Testis (tissue), 3 donors: Measurements from ENCODE around the gene TOM1L2. TPM values are rescaled to one million over a fixed set of nuclear protein-coding genes. Genes with fewer than 3 reads are reported as not detected.

Experiments
- DNase-seq: peaks from one replicate; pipeline ENCODE4 v3.0.0-alpha.2; 2019
- H3K27ac ChIP-seq, 2 donors: fragments of 200-600 bp; sonication (generic); one replicate each; pipeline ENCODE4 v1.5.1; 2019
- H3K27me3 ChIP-seq: fragments of 200-600 bp; sonication (generic); one replicate; pipeline ENCODE4 v1.5.1; 2019
- H3K36me3 ChIP-seq: fragments of 200-600 bp; sonication (generic); one replicate; pipeline ENCODE4 v1.5.1; 2017; ENCODE audit warnings: low read depth; ENCODE audit errors: missing control alignments
- H3K4me1 ChIP-seq: fragments of 200-600 bp; sonication (generic); one replicate; pipeline ENCODE4 v1.5.1; 2019
- H3K4me3 ChIP-seq, 2 donors: fragments of 200-600 bp; sonication (generic); one replicate each; pipeline ENCODE4 v1.5.1; 2017 to 2019
- H3K9me3 ChIP-seq: fragments of 200-600 bp; sonication (generic); one replicate; pipeline ENCODE4 v1.5.1; 2017
- POLR2A ChIP-seq: fragments of 450-650 bp; IDR thresholded peaks from one replicate; pipeline ENCODE4 v1.6.1; 2017; ENCODE audit warnings: antibody characterized with exemption, mild to moderate bottlenecking, moderate library complexity
- WGBS, 2 donors: methylation state at CpG; one replicate each; pipeline ENCODE4 v1.1.5; 2018; 5-methylcytosine and 5-hydroxymethylcytosine counted together
- intact Hi-C: fragments of 100-400 bp; cut with DNase I; formaldehyde crosslinking; loops from one replicate; pipeline ENCODE4 v1.15.1; 2023; ENCODE audit warnings: low total_unique reads
- microRNA counts, 2 donors: library from miRNA; unstranded; fragments of <30 nt; microRNA quantifications; one replicate each; lab custom pipeline; 2016
- microRNA-seq, 2 donors: library from miRNA; unstranded; fragments of <30 nt; microRNA quantifications; one replicate each; pipeline ENCODE4, GENCODE V29; 2016; ENCODE audit warnings: borderline number of aligned reads in 2 of 2, borderline replicate concordance in 1 of 2
- polyA plus RNA-seq: library from polyadenylated mRNA; stranded (reverse); fragments of 350-450 nt; fragmentation: Illumina TruSeq; extraction: RNeasy Lipid Tissue Mini Kit (QIAGEN cat#74804); gene quantifications from one replicate; pipeline ENCODE4 v1.2.3, GENCODE V29; 2014; ENCODE audit warnings: low read depth, low replicate concordance; ENCODE audit not compliant: insufficient read depth
- small RNA-seq, 2 donors: library from RNA; depleted of rRNA; stranded (forward); fragments of <200 nt; gene quantifications; one replicate each; pipeline ENCODE3, GENCODE V24; 2016
- total RNA-seq, 2 donors: library from RNA; depleted of rRNA; stranded (reverse); fragments of >200 nt; gene quantifications; one replicate each; pipeline ENCODE4 v1.2.3, GENCODE V29; 2016
- TF ChIP-seq, protein P1 (sequence below), 3 experiments: fragments of 450-650 bp in 2 of 3; fragments of 200-600 bp in 1 of 3; sonication (generic) in 1 of 3; IDR thresholded peaks; one replicate each; pipeline ENCODE4 v1.5.1; 2016 to 2019; ENCODE audit warnings: antibody characterized with exemption in 3 of 3, mild to moderate bottlenecking in 2 of 3, moderate library complexity in 1 of 3

Gene TOM1L2
- total and polyA plus RNA-seq, 3 donors from 2014 or later, result 92.4 to 221 (median 218) TPM

- Histone ChIP-seq H3K9me3 (no peaks in the 10 kb centered on the region), H3K27ac (no peak overlapping the region), H3K27me3 (no peaks in the 10 kb centered on the region), H3K4me3 (no peak overlapping the region), H3K36me3 (no peaks in the 10 kb centered on the region), H3K4me1 (peaks cover 14% of the 10 kb centered on the region)
- DNase-seq, result no peak
- intact Hi-C loops, result no loop called here
- WGBS, 2 donors, result 95 to 97% methylated on average over 28 to 31 of the region's 31 CpGs
- TF ChIP-seq, protein P1, sequence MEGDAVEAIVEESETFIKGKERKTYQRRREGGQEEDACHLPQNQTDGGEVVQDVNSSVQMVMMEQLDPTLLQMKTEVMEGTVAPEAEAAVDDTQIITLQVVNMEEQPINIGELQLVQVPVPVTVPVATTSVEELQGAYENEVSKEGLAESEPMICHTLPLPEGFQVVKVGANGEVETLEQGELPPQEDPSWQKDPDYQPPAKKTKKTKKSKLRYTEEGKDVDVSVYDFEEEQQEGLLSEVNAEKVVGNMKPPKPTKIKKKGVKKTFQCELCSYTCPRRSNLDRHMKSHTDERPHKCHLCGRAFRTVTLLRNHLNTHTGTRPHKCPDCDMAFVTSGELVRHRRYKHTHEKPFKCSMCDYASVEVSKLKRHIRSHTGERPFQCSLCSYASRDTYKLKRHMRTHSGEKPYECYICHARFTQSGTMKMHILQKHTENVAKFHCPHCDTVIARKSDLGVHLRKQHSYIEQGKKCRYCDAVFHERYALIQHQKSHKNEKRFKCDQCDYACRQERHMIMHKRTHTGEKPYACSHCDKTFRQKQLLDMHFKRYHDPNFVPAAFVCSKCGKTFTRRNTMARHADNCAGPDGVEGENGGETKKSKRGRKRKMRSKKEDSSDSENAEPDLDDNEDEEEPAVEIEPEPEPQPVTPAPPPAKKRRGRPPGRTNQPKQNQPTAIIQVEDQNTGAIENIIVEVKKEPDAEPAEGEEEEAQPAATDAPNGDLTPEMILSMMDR (IDR thresholded peaks at IDR 0.05), result no peak
- TF ChIP-seq POLR2A, result no peak
Measured at GRCh38 chr17:17794382-17794781, 177.8 kb downstream of the TOM1L2 start.

MicroRNA genes within 50 kb of the gene (microRNA counts, 767-probe panel; counts per million panel counts)
- 0 to 152 counts per million in 2 donors for microRNA hsa-miR-33b-5p (lab: Ali Mortazavi, UCI)

Small RNA genes lying within 50 kb of the gene (microRNA-seq; reads per million reads assigned to microRNA genes)
- gene MIR33B, result 4.1 to 7.0 reads per million in 2 donors
- gene MIR6777, result 0 to 2.1 reads per million in 2 donors

Small RNA genes lying within 50 kb of the gene (small RNA-seq; reads per million reads assigned to genes)
- gene MIR33B (0 to 0.46 reads per million in 2 donors), gene MIR6777 (0 reads per million in 2 donors)

Other genes with a start within 250 kb of the TOM1L2 start
- 100 to 1,000 TPM; 239 to 256 TPM for gene SREBF1, start 135.4 kb downstream of the TOM1L2 start, total RNA-seq
- gene SREBF1, start 135.4 kb downstream of the TOM1L2 start, polyA plus RNA-seq, result 142 TPM
- gene DRC3, start 462 bp upstream of the TOM1L2 start, total RNA-seq, result 10 to 100 TPM; 21.6 to 22.1 TPM
- gene DRC3, start 462 bp upstream of the TOM1L2 start, polyA plus RNA-seq, result 57.4 TPM
- 10 to 100 TPM; 42.6 to 63.3 TPM for gene ATPAF2, start 66.8 kb upstream of the TOM1L2 start, total RNA-seq
- 59.9 TPM for gene ATPAF2, start 66.8 kb upstream of the TOM1L2 start, polyA plus RNA-seq
- 10 to 100 TPM; 28.6 to 36.1 TPM for gene GID4, start 67.0 kb upstream of the TOM1L2 start, total RNA-seq
- gene GID4, start 67.0 kb upstream of the TOM1L2 start, polyA plus RNA-seq, result 88.3 TPM
- 10 to 100 TPM; 42.9 to 43.1 TPM for gene DRG2, start 115.5 kb upstream of the TOM1L2 start, total RNA-seq
- gene DRG2, start 115.5 kb upstream of the TOM1L2 start, polyA plus RNA-seq, result 26.0 TPM
- gene MYO15A, start 136.4 kb upstream of the TOM1L2 start, total RNA-seq, result 10 to 100 TPM; 18.6 to 30.2 TPM
- 21.7 TPM for gene MYO15A, start 136.4 kb upstream of the TOM1L2 start, polyA plus RNA-seq
- gene ALKBH5, start 211.4 kb upstream of the TOM1L2 start, total RNA-seq, result 100 to 1,000 TPM; 213 to 253 TPM
- 172 TPM for gene ALKBH5, start 211.4 kb upstream of the TOM1L2 start, polyA plus RNA-seq